ENCODE results near the gene UST. TPM values are rescaled to one million over a fixed set of nuclear protein-coding genes. Genes with fewer than 3 reads are reported as not detected.

UST gene
- total RNA-seq, 1 experiment from 2014 or later = 32.1 TPM

- no peak for ATAC-seq
- DNase-seq (ENCODE audit: low spot score) = no peak
- H3K36me3 Mint-ChIP-seq = peaks cover 62% of the 10 kb centered on the region
- no peak overlapping the region for H3K27ac Mint-ChIP-seq
- H3K27me3 Mint-ChIP-seq (ENCODE audit: low read depth) = no peaks in the 10 kb centered on the region
- TF ChIP-seq NFYB (CRISPR knock-in tag; conservative IDR thresholded peaks at IDR 0.05; ENCODE audit: low read depth) = no peak
- TF ChIP-seq ZMAT4 (CRISPR knock-in tag; IDR thresholded peaks at IDR 0.05) = no peak
- no peak for TF ChIP-seq MXD4 (CRISPR knock-in tag; IDR thresholded peaks at IDR 0.05; ENCODE audit: borderline replicate concordance)
- no peak for TF ChIP-seq PRDM15 (CRISPR knock-in tag; IDR thresholded peaks at IDR 0.05)
- TF ChIP-seq JUN (CRISPR knock-in tag; IDR thresholded peaks at IDR 0.05) = no peak
- no peak for TF ChIP-seq USF1 (CRISPR knock-in tag; IDR thresholded peaks at IDR 0.05)
- no peak for TF ChIP-seq ARID4B (CRISPR knock-in tag; IDR thresholded peaks at IDR 0.05; ENCODE audit: borderline replicate concordance)
- no peak for TF ChIP-seq SOX15 (CRISPR knock-in tag; IDR thresholded peaks at IDR 0.05)
- TF ChIP-seq OVOL2 (CRISPR knock-in tag; IDR thresholded peaks at IDR 0.05; ENCODE audit: borderline replicate concordance) = no peak
- TF ChIP-seq ERG (CRISPR knock-in tag; IDR thresholded peaks at IDR 0.05) = no peak
- no peak for TF ChIP-seq AFF4 (CRISPR knock-in tag; IDR thresholded peaks at IDR 0.05; ENCODE audit: borderline replicate concordance)
- TF ChIP-seq ZNF219 (CRISPR knock-in tag; IDR thresholded peaks at IDR 0.05; ENCODE audit: borderline replicate concordance) = no peak
- no peak for TF ChIP-seq NR3C1 (CRISPR knock-in tag; conservative IDR thresholded peaks at IDR 0.05; ENCODE audit: low read depth)
- H3K9me3 Mint-ChIP-seq = no peaks in the 10 kb centered on the region
- H3K4me3 Mint-ChIP-seq = no peak overlapping the region
- ChIA-PET CTCF (no interaction called here), POLR2A (no interaction called here)
- H3K4me1 Mint-ChIP-seq = peaks cover 49% of the 10 kb centered on the region
Measured at GRCh38 chr6:149020319-149020718, 273.5 kb downstream of the UST start.

Data from WTC11 (cell line).